Kidney (tissue), 14 donors: ENCODE measurements around the gene GNAI1. TPM values are rescaled to one million over a fixed set of nuclear protein-coding genes. Genes with fewer than 3 reads are reported as not detected.

ENCODE experiments used
- DNase-seq, 5 donors: peaks; one replicate each; pipeline ENCODE4 v3.0.0-alpha.2; 2013 to 2020
- FAIRE-seq: peaks from 2 replicates; lab custom pipeline; 2012; peaks lifted over from hg19 to GRCh38; lab: Jason Lieb, UNC
- H3K27ac ChIP-seq, 2 donors: one replicate each; pipeline ENCODE4 v1.7.0; 2013; ENCODE audit warnings: low read depth in 2 of 2, low read length in 2 of 2, inconsistent platforms in 1 of 2
- H3K27me3 ChIP-seq: one replicate; pipeline ENCODE4 v1.7.1; 2013; ENCODE audit warnings: low read length, inconsistent platforms; ENCODE audit not compliant: control insufficient read depth, insufficient read depth
- H3K36me3 ChIP-seq, 3 donors: one replicate each; pipeline versions ENCODE4 v1.7.0 to v1.7.1; 2013; ENCODE audit warnings: low read length in 3 of 3, control low read depth in 1 of 3, inconsistent platforms in 1 of 3; ENCODE audit not compliant: insufficient read depth in 3 of 3, control insufficient read depth in 2 of 3
- H3K4me1 ChIP-seq, 3 donors: one replicate each; pipeline versions ENCODE4 v1.7.0 to v1.7.1; 2013; ENCODE audit warnings: low read length in 3 of 3, inconsistent platforms in 1 of 3, low read depth in 1 of 3; ENCODE audit not compliant: control insufficient read depth in 2 of 3, insufficient read depth in 2 of 3
- H3K4me3 ChIP-seq, 3 donors: one replicate each; pipeline versions ENCODE4 v1.7.0 to v1.8.1; 2013; ENCODE audit warnings: low read length in 3 of 3, control low read depth in 1 of 3, inconsistent platforms in 1 of 3
- H3K9ac ChIP-seq, 3 donors: one replicate each; pipeline versions ENCODE4 v1.7.0 to v1.7.1; 2013; ENCODE audit warnings: low read length in 3 of 3, control low read depth in 1 of 3, inconsistent platforms in 1 of 3
- H3K9me3 ChIP-seq, 3 donors: one replicate each; pipeline versions ENCODE4 v1.7.0 to v1.7.1; 2013; ENCODE audit warnings: low read length in 3 of 3, control low read depth in 1 of 3, inconsistent platforms in 1 of 3; ENCODE audit not compliant: control insufficient read depth in 2 of 3, insufficient read depth in 1 of 3
- intact Hi-C: fragments of 100-400 bp; cut with DNase I; formaldehyde crosslinking; loops from one replicate; pipeline ENCODE4 v1.11.1; 2022
- polyA plus RNA-seq: library from polyadenylated mRNA; stranded (reverse); fragments of 350-450 nt; fragmentation: Illumina TruSeq; extraction: RNeasy Lipid Tissue Mini Kit (QIAGEN cat#74804); gene quantifications from one replicate; pipeline ENCODE4 v1.2.3, GENCODE V29; 2014; ENCODE audit warnings: low read depth, low replicate concordance; ENCODE audit not compliant: insufficient read depth
- total RNA-seq: library from RNA; stranded (reverse); fragmentation: NEBNext Ultra II Directional; extraction: Animal tissue kit (Norgen Biotek cat#: 25700); gene quantifications from one replicate; pipeline ENCODE4 v1.2.1, GENCODE V29; 2021
- TF ChIP-seq, protein P1 (sequence below): IDR thresholded peaks from 3 replicates; pipeline ENCODE4 v1.5.1; 2012; ENCODE audit warnings: mild to moderate bottlenecking, moderate library complexity, borderline replicate concordance; ENCODE audit not compliant: insufficient read depth; ENCODE audit errors: extremely low read depth
- donor health status: control.
- donor health status: control.
- donor health status: control.
- donor health status: control.
- donor health status: control.
- donor health status: DM: yes; HTN: yes; CAD: no.
- donor health status: Normal renal cell carcinoma (clear cell type).

GNAI1 gene
- total and polyA plus RNA-seq, 2 donors from 2014 or later: 41.9 to 105 TPM

DNA sequence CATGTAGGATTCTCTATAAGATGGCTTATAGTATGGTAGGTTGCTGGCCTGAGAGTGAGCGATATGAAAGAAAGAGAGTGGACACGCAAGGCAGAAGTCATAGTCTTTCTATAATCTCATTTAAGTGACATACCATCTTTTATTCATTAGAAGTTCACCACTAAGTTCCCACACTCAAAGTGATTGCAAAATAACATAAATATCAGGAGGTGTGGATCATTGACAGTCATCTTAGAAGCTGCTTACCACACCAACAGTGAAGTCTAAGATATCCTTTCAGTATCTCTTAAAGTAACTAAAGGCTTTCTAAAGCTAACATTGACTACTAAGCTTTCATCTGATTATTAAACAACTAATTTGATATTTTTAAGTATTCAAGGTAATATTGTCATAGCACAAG lies 36.9 kb upstream of the GNAI1 start:
- no peak for DNase-seq
- Histone ChIP-seq H3K27me3 (no peaks in the 10 kb centered on the region), H3K9ac (no peak overlapping the region), H3K36me3 (no peaks in the 10 kb centered on the region), H3K9me3 (no peaks in the 10 kb centered on the region), H3K4me1 (no peaks in the 10 kb centered on the region), H3K4me3 (no peak overlapping the region), H3K27ac (no peak overlapping the region)
- intact Hi-C loops: no loop called here
- no peak for FAIRE-seq
- TF ChIP-seq, protein P1, sequence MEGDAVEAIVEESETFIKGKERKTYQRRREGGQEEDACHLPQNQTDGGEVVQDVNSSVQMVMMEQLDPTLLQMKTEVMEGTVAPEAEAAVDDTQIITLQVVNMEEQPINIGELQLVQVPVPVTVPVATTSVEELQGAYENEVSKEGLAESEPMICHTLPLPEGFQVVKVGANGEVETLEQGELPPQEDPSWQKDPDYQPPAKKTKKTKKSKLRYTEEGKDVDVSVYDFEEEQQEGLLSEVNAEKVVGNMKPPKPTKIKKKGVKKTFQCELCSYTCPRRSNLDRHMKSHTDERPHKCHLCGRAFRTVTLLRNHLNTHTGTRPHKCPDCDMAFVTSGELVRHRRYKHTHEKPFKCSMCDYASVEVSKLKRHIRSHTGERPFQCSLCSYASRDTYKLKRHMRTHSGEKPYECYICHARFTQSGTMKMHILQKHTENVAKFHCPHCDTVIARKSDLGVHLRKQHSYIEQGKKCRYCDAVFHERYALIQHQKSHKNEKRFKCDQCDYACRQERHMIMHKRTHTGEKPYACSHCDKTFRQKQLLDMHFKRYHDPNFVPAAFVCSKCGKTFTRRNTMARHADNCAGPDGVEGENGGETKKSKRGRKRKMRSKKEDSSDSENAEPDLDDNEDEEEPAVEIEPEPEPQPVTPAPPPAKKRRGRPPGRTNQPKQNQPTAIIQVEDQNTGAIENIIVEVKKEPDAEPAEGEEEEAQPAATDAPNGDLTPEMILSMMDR: no peak

GRCh38 chr7:80098795-80099194 lies 35.8 kb upstream of the GNAI1 start:
- FAIRE-seq: no peak
- Histone ChIP-seq H3K27me3 (no peaks in the 10 kb centered on the region), H3K27ac (no peak overlapping the region), H3K36me3 (no peaks in the 10 kb centered on the region), H3K4me3 (no peak overlapping the region), H3K9ac (no peak overlapping the region), H3K4me1 (no peaks in the 10 kb centered on the region), H3K9me3 (no peaks in the 10 kb centered on the region)
- no peak for DNase-seq
- intact Hi-C loops: no loop called here
- TF ChIP-seq, protein P1: no peak

GRCh38 chr7:80100254-80100653 lies 34.4 kb upstream of the GNAI1 start:
- DNase-seq (no peak), FAIRE-seq (no peak)
- no peaks in the 10 kb centered on the region for H3K36me3 ChIP-seq
- intact Hi-C loops: no loop called here
- no peaks in the 10 kb centered on the region for H3K27me3 ChIP-seq
- H3K9me3 ChIP-seq: no peaks in the 10 kb centered on the region
- TF ChIP-seq, protein P1: no peak
- H3K9ac ChIP-seq: no peak overlapping the region
- H3K4me1 ChIP-seq: no peaks in the 10 kb centered on the region
- no peak overlapping the region for H3K27ac ChIP-seq
- H3K4me3 ChIP-seq: no peak overlapping the region
